Ishikawa (cell line): ENCODE measurements around the gene PITPNB.

ENCODE experiments used
- FOXM1 ChIP-seq: IDR thresholded peaks from 2 replicates; pipeline ENCODE4 v1.6.1; 2012; ENCODE audit warnings: low read depth, borderline replicate concordance
- RAD21 ChIP-seq: IDR thresholded peaks from 2 replicates; pipeline ENCODE4 v1.6.1; 2012; ENCODE audit warnings: low read depth
- TAF1 ChIP-seq: IDR thresholded peaks from 2 replicates; pipeline ENCODE4 v1.6.1; 2012; ENCODE audit warnings: low read depth, mild to moderate bottlenecking
- TCF12 ChIP-seq: IDR thresholded peaks from 2 replicates; pipeline ENCODE4 v1.6.1; 2012; ENCODE audit warnings: low read depth
- TEAD4 ChIP-seq: IDR thresholded peaks from 2 replicates; pipeline ENCODE4 v1.6.1; 2012
- YY1 ChIP-seq: IDR thresholded peaks from 2 replicates; pipeline ENCODE4 v1.6.1; 2012; ENCODE audit warnings: low read depth
- ZBTB7A ChIP-seq: IDR thresholded peaks from 2 replicates; pipeline ENCODE4 v1.6.1; 2012; ENCODE audit warnings: low read depth
- TF ChIP-seq, protein P1 (sequence below): IDR thresholded peaks from 2 replicates; pipeline ENCODE4 v1.6.1; 2012; ENCODE audit warnings: low read depth, mild to moderate bottlenecking

DNA sequence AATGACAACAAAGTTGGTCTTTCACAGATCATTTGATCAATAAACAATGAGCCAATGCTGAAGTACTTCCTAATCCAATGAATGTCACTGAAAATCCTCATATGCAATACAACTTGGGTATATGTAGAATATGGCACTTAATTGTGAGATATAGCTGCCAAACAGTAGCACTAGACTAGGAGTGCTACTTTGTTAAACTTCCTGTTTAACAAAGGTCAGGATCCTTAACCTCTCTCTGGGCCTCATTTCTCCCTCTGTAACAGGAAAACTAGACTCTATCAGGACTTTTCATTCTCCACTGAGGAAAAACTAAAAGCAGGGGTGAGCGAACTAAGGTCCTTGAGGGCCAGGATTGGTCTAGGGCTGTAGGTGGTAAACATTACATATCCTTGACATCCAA is 56.1 kb downstream of the PITPNB start:
- TF ChIP-seq, protein P1, sequence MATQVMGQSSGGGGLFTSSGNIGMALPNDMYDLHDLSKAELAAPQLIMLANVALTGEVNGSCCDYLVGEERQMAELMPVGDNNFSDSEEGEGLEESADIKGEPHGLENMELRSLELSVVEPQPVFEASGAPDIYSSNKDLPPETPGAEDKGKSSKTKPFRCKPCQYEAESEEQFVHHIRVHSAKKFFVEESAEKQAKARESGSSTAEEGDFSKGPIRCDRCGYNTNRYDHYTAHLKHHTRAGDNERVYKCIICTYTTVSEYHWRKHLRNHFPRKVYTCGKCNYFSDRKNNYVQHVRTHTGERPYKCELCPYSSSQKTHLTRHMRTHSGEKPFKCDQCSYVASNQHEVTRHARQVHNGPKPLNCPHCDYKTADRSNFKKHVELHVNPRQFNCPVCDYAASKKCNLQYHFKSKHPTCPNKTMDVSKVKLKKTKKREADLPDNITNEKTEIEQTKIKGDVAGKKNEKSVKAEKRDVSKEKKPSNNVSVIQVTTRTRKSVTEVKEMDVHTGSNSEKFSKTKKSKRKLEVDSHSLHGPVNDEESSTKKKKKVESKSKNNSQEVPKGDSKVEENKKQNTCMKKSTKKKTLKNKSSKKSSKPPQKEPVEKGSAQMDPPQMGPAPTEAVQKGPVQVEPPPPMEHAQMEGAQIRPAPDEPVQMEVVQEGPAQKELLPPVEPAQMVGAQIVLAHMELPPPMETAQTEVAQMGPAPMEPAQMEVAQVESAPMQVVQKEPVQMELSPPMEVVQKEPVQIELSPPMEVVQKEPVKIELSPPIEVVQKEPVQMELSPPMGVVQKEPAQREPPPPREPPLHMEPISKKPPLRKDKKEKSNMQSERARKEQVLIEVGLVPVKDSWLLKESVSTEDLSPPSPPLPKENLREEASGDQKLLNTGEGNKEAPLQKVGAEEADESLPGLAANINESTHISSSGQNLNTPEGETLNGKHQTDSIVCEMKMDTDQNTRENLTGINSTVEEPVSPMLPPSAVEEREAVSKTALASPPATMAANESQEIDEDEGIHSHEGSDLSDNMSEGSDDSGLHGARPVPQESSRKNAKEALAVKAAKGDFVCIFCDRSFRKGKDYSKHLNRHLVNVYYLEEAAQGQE = no peak
- TF ChIP-seq TAF1 = no peak
- TF ChIP-seq RAD21 = no peak
- no peak for TF ChIP-seq FOXM1
- no peak for TF ChIP-seq TEAD4
- no peak for TF ChIP-seq YY1
- TF ChIP-seq TCF12 = no peak
- TF ChIP-seq ZBTB7A = no peak
